ENCODE measurements around the gene SLC43A3.

DNA sequence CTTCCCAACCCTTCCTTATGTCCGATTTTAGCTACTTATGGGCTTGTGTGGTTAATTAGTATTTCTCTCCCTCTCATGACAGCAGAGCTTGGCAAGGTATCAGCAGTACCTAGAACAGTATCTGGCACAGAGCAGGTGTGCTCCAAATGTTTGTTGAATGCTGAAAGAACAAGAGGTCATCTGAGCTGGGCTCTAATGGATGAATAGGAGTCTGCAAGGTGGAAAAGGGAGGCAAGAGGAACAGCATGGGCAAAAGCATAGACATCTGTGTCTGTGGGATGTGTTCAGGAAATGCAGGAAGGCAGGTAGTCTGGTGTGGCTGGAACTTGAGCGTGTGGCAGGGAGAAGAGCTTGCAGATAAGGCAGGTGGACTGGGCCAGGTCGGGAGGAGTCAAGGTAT, 65.0 kb downstream of the SLC43A3 start:
- TF ChIP-seq GATA3 (IDR thresholded peaks at IDR 0.05; ENCODE audit: low read depth, low read length) (no peak), GATA2 (IDR thresholded peaks at IDR 0.05; ENCODE audit: low read depth, low read length) (no peak)
